ENCODE measurements around the gene SAA4.
A peak's percentile ranks its signal among the peaks of the same experiment; 100 is the strongest.

- TF ChIP-seq, protein P1, sequence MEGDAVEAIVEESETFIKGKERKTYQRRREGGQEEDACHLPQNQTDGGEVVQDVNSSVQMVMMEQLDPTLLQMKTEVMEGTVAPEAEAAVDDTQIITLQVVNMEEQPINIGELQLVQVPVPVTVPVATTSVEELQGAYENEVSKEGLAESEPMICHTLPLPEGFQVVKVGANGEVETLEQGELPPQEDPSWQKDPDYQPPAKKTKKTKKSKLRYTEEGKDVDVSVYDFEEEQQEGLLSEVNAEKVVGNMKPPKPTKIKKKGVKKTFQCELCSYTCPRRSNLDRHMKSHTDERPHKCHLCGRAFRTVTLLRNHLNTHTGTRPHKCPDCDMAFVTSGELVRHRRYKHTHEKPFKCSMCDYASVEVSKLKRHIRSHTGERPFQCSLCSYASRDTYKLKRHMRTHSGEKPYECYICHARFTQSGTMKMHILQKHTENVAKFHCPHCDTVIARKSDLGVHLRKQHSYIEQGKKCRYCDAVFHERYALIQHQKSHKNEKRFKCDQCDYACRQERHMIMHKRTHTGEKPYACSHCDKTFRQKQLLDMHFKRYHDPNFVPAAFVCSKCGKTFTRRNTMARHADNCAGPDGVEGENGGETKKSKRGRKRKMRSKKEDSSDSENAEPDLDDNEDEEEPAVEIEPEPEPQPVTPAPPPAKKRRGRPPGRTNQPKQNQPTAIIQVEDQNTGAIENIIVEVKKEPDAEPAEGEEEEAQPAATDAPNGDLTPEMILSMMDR (IDR thresholded peaks at IDR 0.05), result peak in 5 of 7 experiments; percentile 35 to 79 (median 52)
- TF ChIP-seq POLR2AphosphoS5 (IDR thresholded peaks at IDR 0.05), result peak in 1 of 3 donors; percentile 68
- no peak for TF ChIP-seq POLR2A (IDR thresholded peaks at IDR 0.05)
Measured at GRCh38 chr11:18243783-18244362, 7.3 kb upstream of the SAA4 start.
